MCF 10A (cell line): ENCODE data around the gene CNN3. TPM values are rescaled to one million over a fixed set of nuclear protein-coding genes. Genes with fewer than 3 reads are reported as not detected.

Experiments used
- BruUV-seq: library from RNA; stranded (reverse); fragments of 400-500 nt; replicated peaks from 2 replicates; lab custom pipeline; 2021; lab: Mats Ljungman, UMichigan
- CTCF ChIA-PET: fragments of 300-600 bp; sonication (Branson Sonifier 250); formaldehyde crosslinking; extraction: SDS; loops from one replicate; lab custom pipeline; 2021; ENCODE audit warnings: antibody characterized with exemption, inconsistent platforms; lab: Yijun Ruan, JAX
- POLR2A ChIA-PET: fragments of 300-600, 350-650 bp; sonication (Branson Sonifier 250); formaldehyde crosslinking; extraction: SDS; loops from one replicate; lab custom pipeline; 2020; ENCODE audit warnings: antibody characterized with exemption, inconsistent platforms; lab: Yijun Ruan, JAX
- DNase-seq: peaks from one replicate; pipeline ENCODE4 v3.0.0-alpha.2; 2018; ENCODE audit not compliant: unreplicated experiment
- H3K27ac Mint-ChIP-seq: one replicate; pipeline ENCODE4 v1.8.0; 2022; ENCODE audit warnings: mild to moderate bottlenecking, low read depth, mixed read lengths; ENCODE audit not compliant: unreplicated experiment
- H3K27me3 Mint-ChIP-seq: one replicate; pipeline ENCODE4 v1.8.0; 2022; ENCODE audit warnings: mixed read lengths; ENCODE audit not compliant: insufficient read depth, unreplicated experiment
- H3K36me3 Mint-ChIP-seq: one replicate; pipeline ENCODE4 v1.8.0; 2022; ENCODE audit warnings: mild to moderate bottlenecking, moderate library complexity, mixed read lengths; ENCODE audit not compliant: insufficient read depth, unreplicated experiment
- H3K4me1 Mint-ChIP-seq: one replicate; pipeline ENCODE4 v1.8.0; 2022; ENCODE audit warnings: mixed read lengths; ENCODE audit not compliant: insufficient read depth, unreplicated experiment
- H3K4me3 Mint-ChIP-seq: one replicate; pipeline ENCODE4 v1.8.0; 2022; ENCODE audit warnings: mild to moderate bottlenecking, moderate library complexity, mixed read lengths; ENCODE audit not compliant: unreplicated experiment
- H3K9me3 Mint-ChIP-seq: one replicate; pipeline ENCODE4 v1.8.0; 2022; ENCODE audit warnings: mixed read lengths; ENCODE audit not compliant: unreplicated experiment
- CTCF ChIP-seq: fragments of 200-600 bp; IDR thresholded peaks from one replicate; pipeline ENCODE4 v1.8.0; 2022; ENCODE audit warnings: antibody characterized with exemption, mild to moderate bottlenecking; ENCODE audit not compliant: unreplicated experiment
- intact Hi-C: fragments of 100-400 bp; cut with micrococcal nuclease; formaldehyde crosslinking; loops from 2 replicates; pipeline ENCODE4 v1.14.1; 2022
- total RNA-seq: library from RNA; stranded (reverse); gene quantifications from 2 replicates; pipeline ENCODE4 v1.2.3, GENCODE V29; 2022

Gene CNN3
- total RNA-seq, 1 experiment from 2014 or later = 48.2 TPM

- H3K4me3 Mint-ChIP-seq = no peak overlapping the region
- no TSS peak for BruUV-seq
- no peak for DNase-seq
- ChIA-PET POLR2A (no interaction called here), CTCF (interaction anchor here (1.3 kb wide), 1 partner anchor 12 kb away, joined by 3 read pairs; no protein-coding TSS in a partner anchor)
- no peak overlapping the region for H3K27ac Mint-ChIP-seq
- TF ChIP-seq CTCF = no peak
- peaks cover 15% of the 10 kb centered on the region for H3K4me1 Mint-ChIP-seq
- no peaks in the 10 kb centered on the region for H3K36me3 Mint-ChIP-seq
- no peaks in the 10 kb centered on the region for H3K27me3 Mint-ChIP-seq
- H3K9me3 Mint-ChIP-seq = no peaks in the 10 kb centered on the region
- intact Hi-C loops = loop anchor here (10.0 kb wide), 1 partner anchor 49 kb away; the partner anchor contains the start of gene CNN3
These were observed 46.5 kb upstream of the CNN3 start for GRCh38 chr1:94973309-94973922.

GRCh38 chr1:94971491-94971924 is 44.6 kb upstream of the CNN3 start:
- intact Hi-C loops = loop anchor here (10.0 kb wide), 1 partner anchor 47 kb away; the partner anchor contains the start of gene CNN3
- H3K9me3 Mint-ChIP-seq = no peaks in the 10 kb centered on the region
- CTCF ChIA-PET = no interaction called here

DNA sequence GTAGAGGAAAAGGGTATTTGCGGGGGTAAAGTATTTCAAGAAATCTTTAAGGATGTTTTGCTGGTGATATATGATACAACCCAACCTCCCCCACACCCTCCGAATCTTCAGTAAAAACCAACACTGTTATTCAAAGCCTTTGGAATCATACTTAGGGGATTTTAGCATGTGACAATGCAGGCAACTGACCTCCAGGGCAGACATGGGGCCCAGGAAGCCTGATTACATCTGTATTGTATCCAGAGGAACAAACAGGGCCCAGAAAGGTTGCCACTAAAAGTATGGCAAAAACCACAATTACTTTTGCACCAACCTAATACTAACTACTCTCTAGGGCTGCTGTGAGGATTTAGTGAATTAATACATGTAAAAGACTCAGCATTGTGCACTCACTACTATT is 43.9 kb upstream of the CNN3 start:
- Mint-ChIP-seq H3K4me1 (peaks cover 15% of the 10 kb centered on the region), H3K4me3 (no peak overlapping the region), H3K36me3 (no peaks in the 10 kb centered on the region), H3K27ac (no peak overlapping the region), H3K9me3 (no peaks in the 10 kb centered on the region), H3K27me3 (no peaks in the 10 kb centered on the region)
- intact Hi-C loops = loop anchor here (10.0 kb wide), 1 partner anchor 46 kb away; the partner anchor contains the start of gene CNN3
- no peak for DNase-seq
- BruUV-seq = no TSS peak
- CTCF ChIA-PET = no interaction called here
- TF ChIP-seq CTCF = no peak
- POLR2A ChIA-PET = no interaction called here

More at GRCh38 chr1:94971491-94971924, 44.6 kb upstream of the CNN3 start:
- DNase-seq = peak; percentile 39
- Mint-ChIP-seq H3K27me3 (no peaks in the 10 kb centered on the region), H3K4me1 (peaks cover 15% of the 10 kb centered on the region), H3K4me3 (no peak overlapping the region), H3K36me3 (no peaks in the 10 kb centered on the region), H3K27ac (peak overlapping the region; percentile 10)
- POLR2A ChIA-PET = interaction anchor here (0.6 kb wide), 1 partner anchor 444 kb away, joined by 3 read pairs; no protein-coding TSS in a partner anchor
- BruUV-seq = no TSS peak
- TF ChIP-seq CTCF = no peak

GRCh38 chr1:94969137-94969536 is 42.2 kb upstream of the CNN3 start:
- DNase-seq = no peak
- Mint-ChIP-seq H3K27me3 (no peaks in the 10 kb centered on the region), H3K36me3 (no peaks in the 10 kb centered on the region), H3K27ac (no peak overlapping the region), H3K4me3 (no peak overlapping the region), H3K9me3 (no peaks in the 10 kb centered on the region), H3K4me1 (peaks cover 15% of the 10 kb centered on the region)
- no TSS peak for BruUV-seq
- ChIA-PET POLR2A (no interaction called here), CTCF (interaction anchor here (0.5 to 0.9 kb wide), 3 partner anchors 72 to 81 kb away, joined by 3 read pairs; no protein-coding TSS in a partner anchor)
- no peak for TF ChIP-seq CTCF
- intact Hi-C loops = no loop called here
